SK-N-SH (cell line): ENCODE data around the gene SLC10A7. TPM values are rescaled to one million over a fixed set of nuclear protein-coding genes. Genes with fewer than 3 reads are reported as not detected.

Experiments used
- CTCF ChIA-PET: fragments of 300-600, 350-600 bp; formaldehyde crosslinking; extraction: SDS; loops from one replicate; lab custom pipeline; 2021; lab: Yijun Ruan, JAX
- POLR2A ChIA-PET: fragments of 350-600 bp; sonication (Branson Sonifier 250); formaldehyde crosslinking; extraction: SDS; loops from one replicate; lab custom pipeline; 2020; ENCODE audit warnings: antibody characterized with exemption, inconsistent platforms; lab: Yijun Ruan, JAX
- DNase-seq: peaks from one replicate; pipeline ENCODE4 v3.0.0; 2012
- H2AFZ ChIP-seq: fragments of 200-600 bp; sonication (generic); 2 replicates; pipeline ENCODE4 v1.8.1; 2016; ENCODE audit warnings: antibody characterized with exemption, mild to moderate bottlenecking, low read depth
- H3F3A ChIP-seq: fragments of 200-600 bp; sonication (generic); replicated peaks from 2 replicates; pipeline ENCODE3; 2016; ENCODE audit warnings: antibody characterized with exemption, mild to moderate bottlenecking; ENCODE audit not compliant: insufficient read depth
- H3K27ac ChIP-seq, 2 experiments: fragments of 200-500 bp in 1 of 2; fragments of 200-600 bp in 1 of 2; sonication (Bioruptor generic) in 1 of 2; sonication (generic), shearing (Covaris generic) in 1 of 2; 2 replicates each; pipeline versions ENCODE4 v1.5.1 to v1.6.1; 2014 to 2016; ENCODE audit warnings: low read depth in 2 of 2, inconsistent platforms in 1 of 2, low read length in 1 of 2, mild to moderate bottlenecking in 1 of 2, mixed read lengths in 1 of 2
- H3K27me3 ChIP-seq: fragments of 200-600 bp; sonication (generic), shearing (Covaris generic); 2 replicates; pipeline ENCODE4 v1.6.1; 2016; ENCODE audit warnings: mixed run types; ENCODE audit not compliant: insufficient read depth
- H3K36me3 ChIP-seq, 2 experiments: fragments of 200-500 bp in 1 of 2; fragments of 200-600 bp in 1 of 2; sonication (Bioruptor generic) in 1 of 2; sonication (generic) in 1 of 2; replicated peaks in 1 of 2; 2 replicates each; pipeline versions ENCODE3 to v1.5.1; 2014 to 2016; ENCODE audit warnings: low read length in 1 of 2, mild to moderate bottlenecking in 1 of 2; ENCODE audit not compliant: insufficient read depth in 2 of 2, control insufficient read depth in 1 of 2
- H3K4me1 ChIP-seq, 2 experiments: fragments of 200-500 bp in 1 of 2; fragments of 200-600 bp in 1 of 2; sonication (Bioruptor generic) in 1 of 2; sonication (generic), shearing (Covaris generic) in 1 of 2; 2 replicates each; pipeline versions ENCODE4 v1.5.1 to v1.6.1; 2014 to 2016; ENCODE audit warnings: low read depth in 1 of 2, low read length in 1 of 2, mixed run types in 1 of 2; ENCODE audit not compliant: insufficient read depth in 2 of 2, control insufficient read depth in 1 of 2
- H3K4me2 ChIP-seq: fragments of 200-600 bp; sonication (generic), shearing (Covaris generic); 2 replicates; pipeline ENCODE4 v1.6.1; 2017; ENCODE audit warnings: mixed run types
- H3K4me3 ChIP-seq, 2 experiments: fragments of 200-500 bp in 1 of 2; fragments of 200-600 bp in 1 of 2; sonication (Bioruptor generic) in 1 of 2; sonication (generic), shearing (Covaris generic) in 1 of 2; 2 replicates each; pipeline versions ENCODE4 v1.5.1 to v1.8.1; 2014 to 2016; ENCODE audit warnings: low read depth in 2 of 2, inconsistent platforms in 1 of 2, low read length in 1 of 2, mild to moderate bottlenecking in 1 of 2, mixed read lengths in 1 of 2, moderate library complexity in 1 of 2
- H3K79me2 ChIP-seq: fragments of 200-600 bp; sonication (generic); 2 replicates; pipeline ENCODE4 v1.8.1; 2017; ENCODE audit warnings: mild to moderate bottlenecking; ENCODE audit not compliant: insufficient read depth
- H3K9ac ChIP-seq: fragments of 200-600 bp; sonication (generic); 2 replicates; pipeline ENCODE4 v1.6.1; 2017; ENCODE audit warnings: mixed run types
- H3K9me2 ChIP-seq: fragments of 200-600 bp; sonication (generic); 2 replicates; pipeline ENCODE4 v1.6.1; 2017; ENCODE audit warnings: mixed run types
- H3K9me3 ChIP-seq: fragments of 200-600 bp; sonication (generic); 2 replicates; pipeline ENCODE4 v1.6.1; 2017; ENCODE audit warnings: mixed run types, mild to moderate bottlenecking, moderate library complexity
- H4K20me1 ChIP-seq: fragments of 200-600 bp; sonication (generic); 2 replicates; pipeline ENCODE4 v1.6.1; 2017; ENCODE audit warnings: mild to moderate bottlenecking, mixed run types; ENCODE audit not compliant: insufficient read depth
- CTCF ChIP-seq: fragments of 200-600 bp; sonication (generic); IDR thresholded peaks from 2 replicates; pipeline ENCODE4 v1.6.1; 2017; ENCODE audit warnings: antibody characterized with exemption, mild to moderate bottlenecking, moderate library complexity
- ELF1 ChIP-seq: IDR thresholded peaks from 2 replicates; pipeline ENCODE4 v1.4.0; 2012
- EP300 ChIP-seq, 2 experiments: IDR thresholded peaks; 2 replicates each; pipeline versions ENCODE4 v1.4.0 to v1.6.1; 2012; ENCODE audit warnings: borderline replicate concordance in 1 of 2, low read depth in 1 of 2, low read length in 1 of 2
- GABPA ChIP-seq: IDR thresholded peaks from 2 replicates; pipeline ENCODE4 v1.4.0; 2012; ENCODE audit warnings: low read depth, mild to moderate bottlenecking
- GATA2 ChIP-seq: sonication (generic); formaldehyde crosslinking; IDR thresholded peaks from 2 replicates; pipeline ENCODE4 v1.5.0; 2020; ENCODE audit warnings: mild to moderate bottlenecking, missing genetic modification reagents
- MEF2A ChIP-seq: IDR thresholded peaks from 2 replicates; pipeline ENCODE4 v1.4.0; 2012; ENCODE audit warnings: low read depth, borderline replicate concordance
- MXI1 ChIP-seq: IDR thresholded peaks from 2 replicates; pipeline ENCODE4 v1.6.1; 2012; ENCODE audit warnings: mild to moderate bottlenecking, low read depth, low read length, improper control_type of control experiment
- POLR2AphosphoS5 ChIP-seq: IDR thresholded peaks from 2 replicates; pipeline ENCODE4 v1.6.1; 2012; ENCODE audit warnings: low read depth, low read length
- RFX5 ChIP-seq: IDR thresholded peaks from 2 replicates; pipeline ENCODE4 v1.6.1; 2012; ENCODE audit warnings: mild to moderate bottlenecking, improper control_type of control experiment, low read length
- SIN3A ChIP-seq: IDR thresholded peaks from 2 replicates; pipeline ENCODE4 v1.6.1; 2012; ENCODE audit warnings: low read depth, mild to moderate bottlenecking, low read length, moderate library complexity, borderline replicate concordance
- SMC3 ChIP-seq: IDR thresholded peaks from 2 replicates; pipeline ENCODE4 v1.6.1; 2012; ENCODE audit warnings: low read depth, low read length, improper control_type of control experiment
- TEAD4 ChIP-seq: IDR thresholded peaks from 2 replicates; pipeline ENCODE4 v1.4.0; 2012; ENCODE audit warnings: mild to moderate bottlenecking, borderline replicate concordance; ENCODE audit not compliant: insufficient read depth
- USF2 ChIP-seq: fragments of 150-350 bp; IDR thresholded peaks from 2 replicates; pipeline ENCODE4 v1.6.1; 2017; ENCODE audit warnings: antibody characterized with exemption, low read length, low read depth, borderline replicate concordance
- ZBTB33 ChIP-seq: IDR thresholded peaks from 2 replicates; pipeline ENCODE4 v1.4.0; 2012; ENCODE audit warnings: low read depth, borderline replicate concordance
- WGBS: methylation state at CpG from one replicate; pipeline ENCODE4 v1.1.6; 2017; ENCODE audit warnings: low lambda C conversion rate; 5-methylcytosine and 5-hydroxymethylcytosine counted together
- polyA plus RNA-seq, 3 experiments: library from polyadenylated mRNA; depleted of rRNA; stranded (reverse); fragments of >200 nt; gene quantifications; 2 replicates each; pipeline ENCODE4 v1.2.3, GENCODE V29; 2012

The SLC10A7 gene
- polyA plus RNA-seq, 1 of the 3 experiments (the other 2 are of a cell fraction): 3.3 TPM

GRCh38 chr4:146260521-146260920, 261.2 kb downstream of the SLC10A7 start:
- no peak overlapping the region for H3K4me2 ChIP-seq
- no peak overlapping the region for H3K27ac ChIP-seq
- no peaks in the 10 kb centered on the region for H3K27me3 ChIP-seq
- H2AFZ ChIP-seq: no peak overlapping the region
- peaks cover 0 to 20% of the 10 kb centered on the region in 2 experiments; a peak in 2 of 4 replicates for H3K4me1 ChIP-seq
- no peaks in the 10 kb centered on the region for H3K9me2 ChIP-seq
- POLR2A ChIA-PET: no interaction called here
- TF ChIP-seq EP300 (IDR thresholded peaks at IDR 0.05; ENCODE audit: borderline replicate concordance in 1 of 2, low read depth in 1 of 2, low read length in 1 of 2) (no peak), CTCF (no peak), USF2 (no peak), RFX5 (no peak), SIN3A (no peak), ELF1 (no peak), GATA2 (CRISPR knock-in tag) (no peak), MXI1 (no peak), SMC3 (no peak), MEF2A (no peak), GABPA (no peak), TEAD4 (no peak), POLR2AphosphoS5 (no peak), ZBTB33 (no peak)
- CTCF ChIA-PET: interaction anchor here (0.7 to 1.1 kb wide), 2 partner anchors 23 to 837 kb away, joined by 3 to 4 read pairs; no protein-coding TSS in a partner anchor
- no peaks in the 10 kb centered on the region for H3K79me2 ChIP-seq
- WGBS: 94% methylated on average over 3 of the region's 4 CpGs
- H3K4me3 ChIP-seq: no peak overlapping the region
- DNase-seq: no peak
- H4K20me1 ChIP-seq: no peaks in the 10 kb centered on the region
- no peaks in the 10 kb centered on the region for H3K36me3 ChIP-seq
- H3F3A ChIP-seq: peaks cover 16% of the 10 kb centered on the region
- no peak overlapping the region for H3K9ac ChIP-seq
- H3K9me3 ChIP-seq: no peaks in the 10 kb centered on the region
